GM04504 (cell line): ENCODE results near the gene AP3M1.
"Not testable (repeated sequence)": the region's sequence is repeated elsewhere in the genome, so short reads cannot be mapped to it uniquely, and the experiment has no call there.

Experiments
- DNase-seq: peaks from one replicate; pipeline ENCODE4 v3.0.0-alpha.2; 2012; ENCODE audit warnings: low read depth

AP3M1 gene

GRCh38 chr10:74163319-74164068 lies 12.9 kb upstream of the AP3M1 start:
- no peak for DNase-seq

- no peak for DNase-seq
These were observed 9.4 kb upstream of the AP3M1 start for GRCh38 chr10:74160013-74160412.

GRCh38 chr10:74156919-74157289 lies 6.3 kb upstream of the AP3M1 start:
- DNase-seq, result no peak

GRCh38 chr10:74153676-74154075 lies 3.0 kb upstream of the AP3M1 start:
- DNase-seq, result no peak

- DNase-seq, result no peak
These were observed 2.5 kb upstream of the AP3M1 start for GRCh38 chr10:74153123-74153522.

- DNase-seq, result no peak
These were observed 1.5 kb upstream of the AP3M1 start for GRCh38 chr10:74151879-74152722.

GRCh38 chr10:74150990-74151878 lies 606 bp upstream of the AP3M1 start, which contains the start of gene ADK:
Gene ADK, plus strand, starts transcription at chr10:74151221. Its CDS starts 58 bp downstream, at chr10:74151279.
- DNase-seq, result peak; percentile 94

GRCh38 chr10:74146980-74147379 lies 3.6 kb downstream of the AP3M1 start:
- not testable (repeated sequence) for DNase-seq

- DNase-seq, result peak; percentile 64
These were observed 5.5 kb downstream of the AP3M1 start for GRCh38 chr10:74145133-74145532.

- no peak for DNase-seq
These were observed 10.1 kb downstream of the AP3M1 start for GRCh38 chr10:74140553-74140952.

- DNase-seq, result no peak
These were observed 10.6 kb downstream of the AP3M1 start for GRCh38 chr10:74139981-74140380.

- not testable (repeated sequence) for DNase-seq
These were observed 12.0 kb downstream of the AP3M1 start for GRCh38 chr10:74138596-74138995.

- DNase-seq, result no peak
These were observed 12.6 kb downstream of the AP3M1 start for GRCh38 chr10:74137992-74138391.

- no peak for DNase-seq
These were observed 15.2 kb downstream of the AP3M1 start for GRCh38 chr10:74135452-74135851.

GRCh38 chr10:74133923-74134820 lies 16.5 kb downstream of the AP3M1 start:
- DNase-seq, result no peak

GRCh38 chr10:74123081-74123480 lies 27.5 kb downstream of the AP3M1 start:
- no peak for DNase-seq

- DNase-seq, result no peak
These were observed 28.6 kb downstream of the AP3M1 start for GRCh38 chr10:74122060-74122459.

- no peak for DNase-seq
These were observed 29.3 kb downstream of the AP3M1 start for GRCh38 chr10:74121368-74121767.

- DNase-seq, result no peak
These were observed 29.7 kb downstream of the AP3M1 start for GRCh38 chr10:74120911-74121310.

GRCh38 chr10:74118804-74119203 lies 31.8 kb downstream of the AP3M1 start:
- peak; percentile 3 for DNase-seq

- no peak for DNase-seq
These were observed 32.9 kb downstream of the AP3M1 start for GRCh38 chr10:74117738-74118137.
